NCI-H187 (cell line): ENCODE measurements around the gene CSNK1G3.

ENCODE experiments used
- DNase-seq, 2 experiments: peaks; one replicate each; lab custom pipeline; 2025; lab: John Stamatoyannopoulos, UW

The CSNK1G3 gene

GRCh38 chr5:123514615-123515355 is 2.8 kb downstream of the CSNK1G3 start:
- DNase-seq = no peak

- DNase-seq = no peak
These were observed 3.9 kb downstream of the CSNK1G3 start for GRCh38 chr5:123515904-123516303.

- DNase-seq = no peak
These were observed 5.5 kb downstream of the CSNK1G3 start for GRCh38 chr5:123517476-123517875.

GRCh38 chr5:123518111-123518510 is 6.1 kb downstream of the CSNK1G3 start:
- no peak for DNase-seq

GRCh38 chr5:123520677-123521247 is 8.8 kb downstream of the CSNK1G3 start:
- DNase-seq = no peak

GRCh38 chr5:123524146-123524545 is 12.2 kb downstream of the CSNK1G3 start:
- DNase-seq = no peak

GRCh38 chr5:123527190-123527589 is 15.2 kb downstream of the CSNK1G3 start:
- DNase-seq = no peak

GRCh38 chr5:123528065-123528464 is 16.1 kb downstream of the CSNK1G3 start:
- DNase-seq = no peak

- no peak for DNase-seq
These were observed 16.9 kb downstream of the CSNK1G3 start for GRCh38 chr5:123528878-123529277.

GRCh38 chr5:123530728-123531127 is 18.8 kb downstream of the CSNK1G3 start:
- no peak for DNase-seq

- DNase-seq = no peak
These were observed 23.7 kb downstream of the CSNK1G3 start for GRCh38 chr5:123535648-123536047.

GRCh38 chr5:123537256-123537655 is 25.3 kb downstream of the CSNK1G3 start:
- no peak for DNase-seq

GRCh38 chr5:123537845-123538244 is 25.9 kb downstream of the CSNK1G3 start:
- DNase-seq = no peak

GRCh38 chr5:123538670-123539459 is 26.9 kb downstream of the CSNK1G3 start:
- DNase-seq = no peak

GRCh38 chr5:123540534-123540933 is 28.6 kb downstream of the CSNK1G3 start:
- no peak for DNase-seq

- no peak for DNase-seq
These were observed 31.5 kb downstream of the CSNK1G3 start for GRCh38 chr5:123543438-123543837.

- no peak for DNase-seq
These were observed 33.5 kb downstream of the CSNK1G3 start for GRCh38 chr5:123545506-123545905.

GRCh38 chr5:123546657-123547056 is 34.7 kb downstream of the CSNK1G3 start:
- DNase-seq = no peak

- no peak for DNase-seq
These were observed 37.4 kb downstream of the CSNK1G3 start for GRCh38 chr5:123549256-123549904.

- no peak for DNase-seq
These were observed 42.6 kb downstream of the CSNK1G3 start for GRCh38 chr5:123554601-123555000.

- no peak for DNase-seq
These were observed 45.9 kb downstream of the CSNK1G3 start for GRCh38 chr5:123557907-123558306.

- no peak for DNase-seq
These were observed 46.9 kb downstream of the CSNK1G3 start for GRCh38 chr5:123558762-123559433.
